ENCODE measurements around the gene CPSF4L.

DNA sequence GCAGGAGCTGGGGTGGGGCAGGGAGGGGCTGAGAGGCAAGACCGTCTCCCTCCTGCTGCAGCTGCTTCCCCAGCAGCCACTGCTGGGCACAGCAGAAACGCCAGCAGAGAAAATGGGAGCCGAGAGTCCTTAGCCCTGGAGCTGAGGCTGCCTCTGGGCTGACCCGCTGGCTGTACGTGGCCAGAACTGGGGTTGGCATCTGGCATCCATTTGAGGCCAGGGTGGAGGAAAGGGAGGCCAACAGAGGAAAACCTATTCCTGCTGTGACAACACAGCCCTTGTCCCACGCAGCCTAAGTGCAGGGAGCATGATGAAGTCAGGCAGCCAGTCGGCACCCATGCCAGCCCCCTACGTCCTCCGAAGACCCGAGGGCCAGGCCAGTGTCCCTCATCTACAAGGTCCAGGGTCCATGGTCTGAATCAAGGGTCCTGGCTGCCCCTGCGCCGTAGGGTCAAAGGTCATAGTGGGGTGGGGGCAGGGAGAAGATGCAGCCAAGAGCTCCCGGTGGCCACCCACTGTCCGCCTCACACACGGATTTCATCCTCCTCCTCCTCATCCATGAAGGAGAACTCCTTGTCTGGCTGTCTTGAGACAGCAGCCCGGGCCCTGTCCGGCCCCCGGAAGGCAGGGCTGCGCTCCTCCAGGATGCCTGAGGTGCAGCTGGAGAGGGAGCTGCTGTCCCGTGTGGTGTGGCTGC is 23.4 kb upstream of the CPSF4L start:
- TF ChIP-seq, protein P1, sequence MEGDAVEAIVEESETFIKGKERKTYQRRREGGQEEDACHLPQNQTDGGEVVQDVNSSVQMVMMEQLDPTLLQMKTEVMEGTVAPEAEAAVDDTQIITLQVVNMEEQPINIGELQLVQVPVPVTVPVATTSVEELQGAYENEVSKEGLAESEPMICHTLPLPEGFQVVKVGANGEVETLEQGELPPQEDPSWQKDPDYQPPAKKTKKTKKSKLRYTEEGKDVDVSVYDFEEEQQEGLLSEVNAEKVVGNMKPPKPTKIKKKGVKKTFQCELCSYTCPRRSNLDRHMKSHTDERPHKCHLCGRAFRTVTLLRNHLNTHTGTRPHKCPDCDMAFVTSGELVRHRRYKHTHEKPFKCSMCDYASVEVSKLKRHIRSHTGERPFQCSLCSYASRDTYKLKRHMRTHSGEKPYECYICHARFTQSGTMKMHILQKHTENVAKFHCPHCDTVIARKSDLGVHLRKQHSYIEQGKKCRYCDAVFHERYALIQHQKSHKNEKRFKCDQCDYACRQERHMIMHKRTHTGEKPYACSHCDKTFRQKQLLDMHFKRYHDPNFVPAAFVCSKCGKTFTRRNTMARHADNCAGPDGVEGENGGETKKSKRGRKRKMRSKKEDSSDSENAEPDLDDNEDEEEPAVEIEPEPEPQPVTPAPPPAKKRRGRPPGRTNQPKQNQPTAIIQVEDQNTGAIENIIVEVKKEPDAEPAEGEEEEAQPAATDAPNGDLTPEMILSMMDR (IDR thresholded peaks at IDR 0.05; ENCODE audit: low read depth, low read length), result no peak
- TF ChIP-seq POLR2A (IDR thresholded peaks at IDR 0.05; ENCODE audit: extremely low read depth, insufficient read length), result no peak

Measured in NB4 (cell line).